Testis (tissue), 2 donors: ENCODE data around the gene CARS1.

Experiments used
- POLR2A ChIP-seq: fragments of 450-650 bp; IDR thresholded peaks from one replicate; pipeline ENCODE4 v1.6.1; 2017; ENCODE audit warnings: antibody characterized with exemption, mild to moderate bottlenecking, moderate library complexity
- TF ChIP-seq, protein P1 (sequence below), 3 experiments: fragments of 450-650 bp in 2 of 3; fragments of 200-600 bp in 1 of 3; sonication (generic) in 1 of 3; IDR thresholded peaks; one replicate each; pipeline ENCODE4 v1.5.1; 2016 to 2019; ENCODE audit warnings: antibody characterized with exemption in 3 of 3, mild to moderate bottlenecking in 2 of 3, moderate library complexity in 1 of 3

DNA sequence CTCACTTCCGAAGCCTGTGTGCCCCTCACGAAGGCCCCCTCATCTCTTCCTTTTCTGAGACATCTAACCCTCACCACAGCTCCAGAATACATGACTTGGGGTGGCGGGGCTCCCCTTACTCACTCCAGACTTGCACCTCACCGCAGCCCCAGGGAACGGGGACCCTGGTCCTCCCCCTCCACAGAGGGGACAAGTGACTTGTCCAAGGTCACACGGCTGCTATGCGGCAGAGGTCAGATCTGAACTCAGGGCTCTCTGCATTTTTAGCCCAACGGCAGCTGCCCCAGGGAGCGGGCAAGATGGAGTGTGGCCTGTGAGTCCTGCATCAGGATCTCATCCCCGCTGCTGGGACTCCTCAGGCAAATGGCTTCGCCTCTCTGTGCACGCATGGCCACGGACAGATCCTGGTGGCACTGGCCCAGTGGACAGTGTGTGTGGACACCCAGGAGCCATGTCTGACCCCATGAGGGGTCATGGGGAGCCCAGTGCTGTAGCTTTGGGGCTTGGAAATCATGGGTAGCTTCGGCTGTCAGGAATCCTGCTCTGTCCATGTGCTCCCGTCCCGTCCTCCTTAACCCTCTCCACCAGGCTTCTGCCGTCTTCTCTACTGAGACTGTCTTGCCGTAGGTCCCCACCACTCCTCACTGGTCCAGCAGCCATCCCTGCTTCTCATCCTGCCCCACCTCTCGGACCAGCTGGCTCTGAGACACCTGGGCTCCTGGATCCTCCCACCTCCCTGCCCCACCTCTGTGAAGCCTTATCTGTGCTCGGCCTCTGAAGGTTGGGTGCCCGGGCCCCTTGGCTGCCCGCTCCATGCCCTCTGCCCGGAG is 48.0 kb upstream of the CARS1 start:
- no peak for TF ChIP-seq POLR2A
- TF ChIP-seq, protein P1, sequence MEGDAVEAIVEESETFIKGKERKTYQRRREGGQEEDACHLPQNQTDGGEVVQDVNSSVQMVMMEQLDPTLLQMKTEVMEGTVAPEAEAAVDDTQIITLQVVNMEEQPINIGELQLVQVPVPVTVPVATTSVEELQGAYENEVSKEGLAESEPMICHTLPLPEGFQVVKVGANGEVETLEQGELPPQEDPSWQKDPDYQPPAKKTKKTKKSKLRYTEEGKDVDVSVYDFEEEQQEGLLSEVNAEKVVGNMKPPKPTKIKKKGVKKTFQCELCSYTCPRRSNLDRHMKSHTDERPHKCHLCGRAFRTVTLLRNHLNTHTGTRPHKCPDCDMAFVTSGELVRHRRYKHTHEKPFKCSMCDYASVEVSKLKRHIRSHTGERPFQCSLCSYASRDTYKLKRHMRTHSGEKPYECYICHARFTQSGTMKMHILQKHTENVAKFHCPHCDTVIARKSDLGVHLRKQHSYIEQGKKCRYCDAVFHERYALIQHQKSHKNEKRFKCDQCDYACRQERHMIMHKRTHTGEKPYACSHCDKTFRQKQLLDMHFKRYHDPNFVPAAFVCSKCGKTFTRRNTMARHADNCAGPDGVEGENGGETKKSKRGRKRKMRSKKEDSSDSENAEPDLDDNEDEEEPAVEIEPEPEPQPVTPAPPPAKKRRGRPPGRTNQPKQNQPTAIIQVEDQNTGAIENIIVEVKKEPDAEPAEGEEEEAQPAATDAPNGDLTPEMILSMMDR (IDR thresholded peaks at IDR 0.05) = no peak
